HT1080 (cell line): ENCODE measurements around the gene KLF11. TPM values are rescaled to one million over a fixed set of nuclear protein-coding genes. Genes with fewer than 3 reads are reported as not detected.
A peak's percentile ranks its signal among the peaks of the same experiment; 100 is the strongest.
"Not testable (repeated sequence)": the region's sequence is repeated elsewhere in the genome, so short reads cannot be mapped to it uniquely, and the experiment has no call there.

ENCODE experiments used
- DNase-seq: peaks from one replicate; pipeline ENCODE4 v3.0.0-alpha.2; 2015; ENCODE audit warnings: low read depth
- small RNA-seq: library from RNA; depleted of rRNA; stranded (forward); fragments of <200 nt; gene quantifications from one replicate; pipeline ENCODE3, GENCODE V24; 2014
- total RNA-seq: library from RNA; depleted of rRNA; stranded (reverse); fragments of >200 nt; shearing (Covaris generic); gene quantifications from 2 replicates; pipeline ENCODE4 v1.2.3, GENCODE V29; 2014; rRNA removed

The KLF11 gene
- total RNA-seq, 1 experiment from 2014 or later: 3.7 TPM

- DNase-seq: no peak
Observed at GRCh38 chr2:10083692-10084211, 40.4 kb downstream of the KLF11 start.

- no peak for DNase-seq
Observed at GRCh38 chr2:10084223-10084865, 41.0 kb downstream of the KLF11 start.

- no peak for DNase-seq
Observed at GRCh38 chr2:10085043-10085667, 41.8 kb downstream of the KLF11 start.

GRCh38 chr2:10085668-10086059 is 42.3 kb downstream of the KLF11 start:
- no peak for DNase-seq

GRCh38 chr2:10086950-10087349 is 43.6 kb downstream of the KLF11 start:
- no peak for DNase-seq

- DNase-seq: no peak
Observed at GRCh38 chr2:10087360-10087759, 44.0 kb downstream of the KLF11 start.

- DNase-seq: no peak
Observed at GRCh38 chr2:10089565-10090190, 46.3 kb downstream of the KLF11 start.

GRCh38 chr2:10091182-10091888 is 48.0 kb downstream of the KLF11 start:
- DNase-seq: no peak

- not testable (repeated sequence) for DNase-seq
Observed at GRCh38 chr2:10091889-10092244, 48.5 kb downstream of the KLF11 start.

GRCh38 chr2:10094271-10094814 is 51.0 kb downstream of the KLF11 start:
- no peak for DNase-seq

GRCh38 chr2:10095175-10095574 is 51.8 kb downstream of the KLF11 start:
- no peak for DNase-seq

GRCh38 chr2:10096641-10097040 is 53.3 kb downstream of the KLF11 start:
- DNase-seq: no peak

GRCh38 chr2:10097352-10098148 is 54.2 kb downstream of the KLF11 start:
- DNase-seq: peak; percentile 72

- DNase-seq: no peak
Observed at GRCh38 chr2:10101491-10101890, 58.1 kb downstream of the KLF11 start.

GRCh38 chr2:10103179-10103578 is 59.8 kb downstream of the KLF11 start:
- DNase-seq: no peak

Small RNA genes within 50 kb of the gene (small RNA-seq; reads per million reads assigned to genes)
- not detected for gene RF00568

Other genes starting within 250 kb of the KLF11 start
- gene TAF1B, start 200.1 kb upstream of the KLF11 start, total RNA-seq: 26.9 and 35.9 TPM in 2 replicates
- 0.11 and 0.17 TPM in 2 replicates for gene GRHL1, start 91.9 kb upstream of the KLF11 start, total RNA-seq
- gene CYS1, start 36.9 kb downstream of the KLF11 start, total RNA-seq: 0.05 and 0.10 TPM in 2 replicates
- 98.1 and 195 TPM in 2 replicates for gene RRM2, start 79.2 kb downstream of the KLF11 start, total RNA-seq